ENCODE results near the gene ABCB6.

ABCB6 gene

DNA sequence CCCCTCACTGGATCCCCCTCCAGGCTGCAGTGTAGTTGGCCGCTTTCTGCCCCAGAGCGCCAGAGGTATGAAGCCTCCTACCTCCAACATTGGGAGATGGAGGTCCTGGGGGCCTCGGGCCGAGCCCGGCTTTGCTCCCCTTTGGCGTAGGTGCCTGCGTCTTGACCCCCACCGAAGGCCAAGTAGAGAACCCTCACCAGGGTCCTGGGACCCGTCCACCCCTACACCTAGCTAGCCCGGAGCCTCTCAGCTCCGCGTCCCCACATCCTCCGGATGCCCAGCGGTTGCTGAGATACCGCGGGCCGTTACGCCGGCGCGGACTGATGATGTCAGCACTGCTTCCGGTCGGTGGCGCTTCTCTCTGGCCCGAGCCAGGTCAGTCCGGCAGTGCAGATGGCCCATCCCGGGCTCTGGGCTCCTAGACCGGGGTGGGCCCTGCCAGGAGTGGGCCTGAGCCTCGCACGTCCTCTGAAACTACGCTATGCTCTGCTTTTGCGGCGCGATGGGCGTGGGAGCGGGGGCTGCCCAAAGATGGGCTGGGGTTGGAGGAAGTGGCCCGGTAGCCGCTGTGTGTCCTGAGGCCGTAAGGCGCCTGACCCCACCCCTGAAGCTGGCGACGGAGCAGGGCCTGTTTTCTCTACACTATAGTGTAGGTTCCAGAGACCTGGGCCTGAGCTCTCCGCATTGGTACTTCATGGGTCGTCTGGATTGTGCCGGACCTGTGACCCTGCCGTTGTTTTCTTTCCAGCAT lies 26.6 kb upstream of the ABCB6 start, which contains the start of the genes GLB1L and STK16:
Gene GLB1L (minus strand): TSS at position 297 of the 751 bp plus-strand sequence. CDS start 1,871 bp downstream, outside the sequence.
Gene STK16 (plus strand): TSS at position 332 of the 751 bp plus-strand sequence. CDS start 521 bp downstream, outside the sequence.
- peak; percentile 95 for DNase-seq (ENCODE audit: low read depth)

GRCh38 chr2:219244789-219245147 lies 26.0 kb upstream of the ABCB6 start:
- DNase-seq (ENCODE audit: low read depth), result no peak

DNA sequence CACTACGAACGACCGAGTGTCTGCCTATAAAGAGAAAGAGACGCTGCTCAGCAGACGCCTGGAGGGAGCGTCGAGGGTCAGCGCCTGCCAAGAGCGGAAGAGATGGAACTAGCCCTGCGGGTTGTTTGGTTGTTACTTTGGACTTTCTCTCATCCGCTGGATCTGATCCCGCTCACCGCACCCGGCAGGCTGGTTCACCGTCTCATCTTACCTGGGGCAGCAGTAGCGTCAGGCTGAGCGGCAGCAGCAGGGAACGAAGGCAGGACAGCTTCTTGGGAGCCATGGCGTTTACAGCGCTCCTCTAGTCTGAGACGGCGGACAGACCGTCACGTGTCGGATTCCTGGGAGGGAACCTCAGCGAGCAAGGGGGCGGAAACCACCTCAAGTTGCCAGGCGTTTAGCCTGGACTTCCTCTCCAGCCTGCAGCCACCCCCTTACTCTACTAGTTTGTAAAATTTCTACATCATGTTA lies 24.6 kb upstream of the ABCB6 start:
- DNase-seq (ENCODE audit: low read depth), result no peak

DNA sequence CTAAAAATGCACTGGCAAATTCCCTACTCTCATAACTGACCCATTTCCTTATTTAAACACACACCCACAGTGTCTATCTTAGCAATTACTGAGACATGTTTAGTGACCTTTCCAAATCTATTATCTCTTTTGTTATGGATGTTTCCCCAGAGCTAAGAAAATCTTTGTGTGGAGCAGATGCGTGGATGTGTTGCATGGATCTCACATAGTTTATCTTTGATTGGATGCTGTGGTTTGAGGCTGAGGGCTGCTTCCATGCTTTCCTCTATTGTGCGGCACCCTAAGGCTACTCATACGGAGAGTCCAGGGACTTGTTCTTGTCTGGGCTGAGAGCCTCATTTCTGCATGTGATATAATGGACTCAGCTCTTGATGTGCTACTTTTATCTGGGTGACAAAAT lies 15.6 kb upstream of the ABCB6 start:
- DNase-seq (ENCODE audit: low read depth), result no peak

DNA sequence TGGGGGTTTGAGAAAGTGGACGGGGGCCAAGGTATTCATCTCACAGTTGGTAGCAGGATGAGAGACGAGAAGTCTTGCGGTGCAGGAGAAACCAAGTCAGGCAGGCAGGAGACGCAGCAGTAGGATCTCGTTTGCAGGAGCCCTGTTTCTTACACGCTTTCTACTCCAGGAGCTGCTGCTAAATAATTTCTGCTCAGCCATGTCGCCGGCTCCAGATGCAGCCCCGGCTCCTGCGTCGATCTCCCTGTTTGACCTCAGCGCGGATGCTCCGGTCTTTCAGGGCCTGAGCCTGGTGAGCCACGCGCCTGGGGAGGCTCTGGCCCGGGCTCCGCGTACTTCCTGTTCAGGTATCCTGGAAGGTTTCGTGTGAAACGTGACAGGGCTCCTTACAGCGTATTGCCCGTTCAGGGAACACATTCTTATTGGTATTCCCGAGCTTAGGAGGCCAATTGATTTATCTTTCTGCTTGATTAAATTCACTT lies 11.3 kb upstream of the ABCB6 start:
- no peak for DNase-seq (ENCODE audit: low read depth)

- peak; percentile 86 for DNase-seq (ENCODE audit: low read depth)
These were observed 10.7 kb upstream of the ABCB6 start, which contains the start of the genes ANKZF1 and ATG9A for GRCh38 chr2:219229305-219230058. Gene ANKZF1 (plus strand): TSS chr2:219229806. CDS start chr2:219230258, 452 bp downstream. Gene ATG9A (minus strand): TSS chr2:219229636. CDS start chr2:219228024, 1,612 bp downstream.

DNA sequence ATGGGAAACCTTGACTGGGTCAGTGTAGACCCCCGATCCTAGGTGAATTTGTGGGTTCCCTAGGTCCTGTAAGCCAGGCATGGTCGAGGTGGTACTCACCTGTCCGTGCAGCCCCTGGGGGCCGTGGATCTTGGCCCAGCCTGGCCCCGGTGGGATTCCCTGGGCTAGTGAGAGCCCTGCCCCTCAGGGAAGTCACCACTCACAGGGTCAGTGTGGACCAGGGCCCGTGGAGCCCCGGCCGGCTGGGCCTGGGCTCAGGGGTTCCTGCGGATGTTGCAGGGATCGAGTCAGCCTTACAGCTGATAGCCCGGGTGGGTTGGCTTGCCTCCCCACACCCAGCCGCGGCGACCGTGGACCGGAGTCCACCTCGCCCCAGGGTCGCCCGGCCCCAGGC lies 10.2 kb upstream of the ABCB6 start:
- DNase-seq (ENCODE audit: low read depth), result no peak

- DNase-seq (ENCODE audit: low read depth), result no peak
These were observed 9.5 kb upstream of the ABCB6 start for GRCh38 chr2:219228041-219228910.

DNA sequence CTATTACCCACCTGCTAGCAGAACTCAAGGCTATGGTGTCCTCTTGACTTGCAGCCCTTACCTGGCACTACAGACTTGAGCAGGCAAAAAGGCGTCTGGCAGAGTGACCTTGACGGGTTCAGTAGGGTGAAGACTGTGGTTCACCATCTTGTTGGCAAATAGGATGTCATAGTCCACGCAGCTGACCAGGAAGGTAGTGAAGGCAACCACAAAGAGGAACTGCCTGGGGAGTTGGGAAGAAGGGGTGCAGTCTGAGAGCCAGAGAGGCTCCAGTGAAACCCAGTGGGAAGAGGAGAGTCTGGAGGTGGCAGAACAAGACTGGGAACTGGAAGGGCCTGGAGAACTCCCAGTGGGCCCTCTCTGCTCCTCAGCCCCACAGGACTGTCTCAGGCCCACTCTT lies 6.6 kb upstream of the ABCB6 start:
- no peak for DNase-seq (ENCODE audit: low read depth)

DNA sequence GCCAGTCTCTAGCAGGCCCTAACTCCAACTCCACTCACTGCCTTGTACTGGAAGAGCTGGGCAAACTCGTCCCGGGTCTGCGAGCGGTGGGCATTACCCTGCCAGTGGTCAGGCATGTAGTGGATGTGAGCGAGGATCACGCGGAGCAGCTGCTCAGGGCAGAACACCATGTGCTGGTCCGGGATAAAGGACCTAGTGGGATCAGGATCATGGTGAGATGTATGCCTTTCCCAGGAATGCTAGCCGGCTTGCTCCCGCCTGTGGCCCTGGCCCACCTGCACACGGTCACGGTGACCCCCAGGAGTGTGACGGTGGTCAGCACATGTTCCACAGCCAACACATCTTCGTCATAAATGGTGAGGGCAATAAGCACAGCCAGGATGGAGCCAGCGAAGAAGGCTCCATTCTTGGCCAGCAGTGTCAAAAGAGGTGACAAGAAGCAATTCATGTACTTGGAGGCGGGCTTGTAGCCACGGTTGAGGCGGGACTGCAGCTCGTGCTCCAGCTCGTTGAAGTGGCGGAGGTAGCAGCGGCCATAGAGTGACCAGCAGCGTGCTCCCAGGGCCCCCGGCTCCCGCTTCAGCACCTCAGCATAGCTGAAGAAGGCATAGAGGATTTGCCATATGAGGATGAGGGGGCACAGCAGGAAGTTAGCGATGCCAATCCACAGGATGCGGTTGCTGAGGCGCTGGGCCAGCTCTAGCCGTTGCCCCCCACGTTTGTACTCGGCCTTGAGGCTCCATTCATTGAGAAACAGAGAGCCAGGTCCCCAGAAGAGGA lies 5.3 kb upstream of the ABCB6 start:
- DNase-seq (ENCODE audit: low read depth), result no peak

DNA sequence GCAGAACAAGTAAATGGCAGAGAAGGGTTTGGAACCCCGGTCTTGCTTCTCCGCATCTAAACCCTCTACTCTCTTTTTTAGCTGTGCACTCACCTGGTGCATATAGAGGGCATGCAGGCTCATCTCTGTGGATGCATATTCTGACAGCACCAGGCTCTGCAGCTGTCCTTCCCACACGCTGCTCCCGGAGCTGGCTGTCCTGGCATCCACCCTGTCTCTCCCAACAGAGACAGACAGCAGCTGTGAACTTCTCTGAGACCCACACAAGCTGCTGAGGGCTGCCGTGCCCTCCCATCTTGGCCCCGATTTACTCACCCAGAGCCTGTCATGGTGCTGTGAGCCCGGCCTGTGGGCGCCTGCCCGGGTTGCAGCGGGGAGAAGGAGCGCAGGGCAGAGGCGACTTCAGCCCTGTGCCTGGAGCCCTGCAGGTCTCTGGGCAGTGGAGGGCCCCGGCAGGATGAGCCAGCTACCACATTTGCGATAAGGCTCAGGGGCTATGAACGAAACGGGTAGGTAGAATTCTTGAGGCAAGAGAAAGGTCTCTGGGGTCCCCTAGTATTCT lies 3.3 kb upstream of the ABCB6 start:
- DNase-seq (ENCODE audit: low read depth), result no peak

DNA sequence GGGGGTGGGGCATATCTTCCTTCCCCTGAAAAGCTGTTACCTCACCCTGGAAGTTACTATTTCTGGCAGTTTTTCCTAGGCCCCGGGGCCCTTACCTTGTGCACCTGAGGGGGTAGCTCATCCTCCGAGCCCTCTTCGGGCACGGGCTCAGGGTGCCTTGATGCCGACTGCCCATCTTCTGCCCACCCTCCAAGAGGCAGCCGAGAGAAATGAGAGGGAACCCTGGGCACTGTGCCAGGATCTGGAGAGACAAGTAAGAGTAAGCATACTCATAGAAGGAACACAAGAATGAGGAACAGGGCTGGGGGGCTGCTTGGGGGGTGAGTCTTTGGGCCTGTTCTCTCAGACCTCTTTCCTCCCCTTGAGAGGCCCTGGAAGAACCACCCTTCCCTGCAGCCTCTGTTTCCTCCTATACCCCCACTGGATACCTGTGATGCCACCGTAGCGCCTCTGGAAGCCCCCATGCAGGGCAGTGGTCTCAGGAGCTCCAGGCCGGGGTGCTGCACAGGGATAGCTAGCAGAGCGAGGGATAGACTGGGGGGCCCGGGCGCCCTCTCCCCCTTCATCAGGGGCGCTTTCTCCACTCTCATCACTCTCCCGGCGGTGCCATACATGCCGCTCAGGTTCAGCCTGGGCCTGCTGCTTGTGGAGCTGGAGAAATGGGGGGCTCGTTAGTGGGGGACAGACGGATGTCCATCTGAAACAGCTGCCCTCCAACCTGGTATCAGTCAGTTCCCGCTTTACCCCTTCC lies 2.1 kb upstream of the ABCB6 start:
- DNase-seq (ENCODE audit: low read depth), result no peak

DNA sequence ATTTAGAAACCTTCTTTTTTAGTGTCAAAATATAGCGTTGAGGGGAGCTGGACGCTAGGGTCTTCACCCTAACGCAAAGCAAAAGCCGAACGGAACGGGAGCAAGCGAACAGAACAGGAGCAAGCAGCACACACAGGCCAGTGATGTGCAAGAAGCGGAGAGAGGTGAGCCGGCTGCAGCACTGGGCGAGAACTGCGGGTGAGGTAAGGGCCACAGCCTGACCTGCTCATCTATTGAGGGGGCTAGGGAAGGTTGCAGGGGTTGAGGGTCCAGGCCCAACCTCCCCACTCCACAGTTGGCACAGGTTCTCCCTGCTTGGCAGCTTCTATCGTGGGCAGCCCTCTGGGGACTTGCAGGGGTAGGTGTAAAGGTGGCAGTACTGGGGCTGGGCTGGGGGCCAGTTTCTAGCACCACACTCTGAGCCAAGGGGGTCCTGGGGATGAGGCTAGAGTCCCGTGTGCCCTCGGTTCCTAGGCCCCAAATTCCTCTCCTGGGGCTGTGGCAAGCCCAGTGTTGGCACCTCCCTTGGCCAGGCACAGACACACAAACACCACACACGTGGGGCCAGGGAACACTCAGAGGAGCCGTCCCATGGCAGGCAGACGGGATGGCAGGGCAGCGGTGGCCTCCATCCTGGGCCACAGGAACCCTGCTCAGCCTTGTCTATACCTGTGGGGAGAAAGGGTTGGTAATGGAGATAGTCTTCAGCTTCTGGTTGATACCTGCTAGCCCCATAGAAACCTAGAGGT lies 1.2 kb upstream of the ABCB6 start:
- DNase-seq (ENCODE audit: low read depth), result no peak

DNA sequence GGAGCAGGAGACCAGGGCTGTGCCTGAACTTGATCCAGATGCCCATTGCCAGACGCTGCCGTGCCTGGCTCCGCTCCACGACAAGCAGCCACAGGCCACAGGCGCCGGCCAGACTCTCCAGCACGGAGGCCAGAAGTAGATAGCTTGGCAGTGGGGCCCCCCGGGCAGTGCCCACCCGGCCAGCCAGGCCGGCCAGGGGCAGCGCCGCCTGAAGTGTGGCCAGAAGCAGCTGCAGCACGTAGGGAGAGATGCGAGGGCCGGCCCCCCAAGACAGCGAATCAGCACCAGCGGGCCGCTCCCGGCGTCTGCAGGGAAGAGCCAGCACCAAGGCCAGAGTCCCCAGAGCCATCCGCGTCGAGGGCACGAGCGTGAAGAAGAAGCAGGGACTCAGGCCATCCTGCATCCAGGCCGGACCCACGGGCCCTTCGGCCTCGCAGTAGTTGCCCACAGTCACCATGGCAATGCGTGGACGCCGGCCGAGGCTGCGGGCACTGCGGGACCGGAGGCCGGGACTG lies 484 bp downstream of the ABCB6 start:
- no peak for DNase-seq (ENCODE audit: low read depth)

GRCh38 chr2:219216535-219216915 lies 2.2 kb downstream of the ABCB6 start:
- DNase-seq (ENCODE audit: low read depth), result no peak

- no peak for DNase-seq (ENCODE audit: low read depth)
These were observed 2.8 kb downstream of the ABCB6 start for GRCh38 chr2:219215871-219216534.

- DNase-seq (ENCODE audit: low read depth), result no peak
These were observed 4.0 kb downstream of the ABCB6 start for GRCh38 chr2:219214786-219215185.

- DNase-seq (ENCODE audit: low read depth), result no peak
These were observed 4.6 kb downstream of the ABCB6 start for GRCh38 chr2:219214141-219214540.

All from stimulated activated CD8-positive, alpha-beta memory T cell treated with anti-CD3 and anti-CD28 coated beads, Interleukin-15, amount 100 ng/mL, for 24 hours (primary cell).